Measurements from ENCODE around the gene INPP4A.

Gene INPP4A

GRCh38 chr2:98461498-98462049, 16.9 kb downstream of the INPP4A start:
- DNase-seq = no peak

DNA sequence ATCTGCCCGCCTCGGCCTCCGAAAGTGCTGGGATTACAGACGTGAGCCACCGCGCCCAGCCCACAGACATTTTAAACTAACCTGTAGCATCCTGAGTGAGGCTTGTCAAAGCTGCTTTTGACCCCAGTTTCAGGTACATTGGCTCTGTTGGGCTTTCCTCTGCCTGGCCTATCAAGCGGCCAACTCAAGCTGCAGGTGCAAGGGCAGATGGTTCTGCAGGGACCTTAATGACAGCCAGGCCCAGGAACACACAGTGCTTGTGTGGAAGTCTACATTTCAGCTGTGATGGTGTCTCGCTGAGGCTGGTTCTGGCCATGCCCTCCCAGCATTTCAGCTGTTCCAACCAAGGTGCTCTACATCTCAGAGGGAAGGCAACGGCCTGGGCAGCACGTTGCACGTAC, 18.4 kb downstream of the INPP4A start:
- DNase-seq = no peak

DNA sequence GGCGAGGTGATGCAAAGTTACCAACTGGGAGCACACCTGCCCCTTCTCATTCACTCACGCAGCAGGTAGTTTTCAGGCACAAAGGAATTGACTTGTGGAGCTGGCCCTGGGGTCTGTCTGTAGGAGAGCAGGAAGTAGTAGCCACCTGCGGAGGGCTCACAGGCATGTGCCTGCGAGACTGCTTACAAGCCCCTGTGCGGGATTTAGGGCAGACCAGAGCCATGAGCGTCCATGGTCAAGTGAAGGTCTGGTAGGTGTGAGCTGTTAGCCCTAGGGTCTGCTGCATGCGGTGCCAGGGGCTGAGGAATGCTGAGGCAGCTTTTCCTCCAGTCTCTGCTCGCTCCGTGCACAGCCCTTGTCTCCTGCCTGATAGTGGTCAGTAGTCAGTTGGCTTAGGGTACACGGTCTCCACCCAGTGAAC, 18.9 kb downstream of the INPP4A start:
- no peak for DNase-seq

GRCh38 chr2:98463988-98464771, 19.5 kb downstream of the INPP4A start:
- DNase-seq = peak in 2 of 3 donors; percentile 35 to 39

- peak; percentile 83 to 91 (median 88) for DNase-seq
Observed at GRCh38 chr2:98464772-98465310, 20.2 kb downstream of the INPP4A start.

- DNase-seq = no peak
Observed at GRCh38 chr2:98465456-98466226, 21.0 kb downstream of the INPP4A start.

DNA sequence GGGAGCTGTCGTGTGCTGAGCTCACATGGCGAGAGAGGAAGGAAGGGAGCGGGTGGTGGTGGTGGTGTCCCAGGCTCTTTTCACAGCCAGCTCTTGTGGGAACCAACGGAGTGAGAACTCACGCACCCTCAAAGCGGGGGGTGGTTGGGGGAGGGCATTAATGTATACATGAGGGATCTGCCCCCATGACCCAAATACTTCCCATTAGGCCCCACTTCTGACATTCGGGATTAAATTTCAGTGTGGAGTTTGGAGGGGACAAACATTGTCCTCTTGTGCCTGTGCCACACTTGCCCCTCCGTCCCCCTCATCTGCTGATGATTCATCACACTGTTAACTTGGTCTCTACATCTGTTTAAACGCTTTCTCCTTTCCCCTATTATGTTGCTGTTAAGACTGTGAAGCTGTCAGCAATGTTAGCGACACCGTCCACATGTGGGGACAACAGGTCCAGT, 22.5 kb downstream of the INPP4A start:
- no peak for DNase-seq

GRCh38 chr2:98467652-98468051, 23.0 kb downstream of the INPP4A start:
- no peak for DNase-seq

DNA sequence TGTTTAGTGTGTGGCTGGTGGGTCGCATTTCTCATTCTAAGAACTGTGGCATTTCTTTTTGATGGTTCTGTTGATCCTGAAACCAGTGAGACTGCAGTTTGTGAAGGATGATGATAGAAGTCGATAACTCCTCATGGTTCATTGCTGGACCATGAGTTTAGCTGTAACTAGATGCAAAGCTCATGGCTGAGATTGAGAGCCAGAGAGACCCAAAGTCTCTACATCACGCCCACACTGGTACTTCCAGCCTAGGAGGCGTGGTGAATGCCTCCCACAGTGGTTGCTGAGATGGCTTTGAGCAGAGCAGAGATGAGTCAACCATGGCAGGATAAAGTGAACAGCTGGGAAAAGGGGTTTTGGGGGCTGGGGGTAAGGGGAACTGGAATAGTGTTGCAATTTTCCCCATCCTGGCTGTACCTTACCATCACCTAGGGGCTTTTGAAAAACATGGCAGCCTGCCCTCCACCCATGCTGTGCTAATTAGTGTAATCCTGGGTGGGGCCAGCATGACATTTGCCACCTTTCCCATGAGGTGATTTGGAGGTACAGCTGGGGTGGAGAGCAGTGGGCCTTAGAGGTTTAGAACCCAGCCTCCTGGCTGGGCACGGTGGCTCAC, 24.1 kb downstream of the INPP4A start:
- DNase-seq = peak; percentile 80 to 90 (median 81)

- no peak for DNase-seq
Observed at GRCh38 chr2:98469862-98470544, 25.3 kb downstream of the INPP4A start.

- no peak for DNase-seq
Observed at GRCh38 chr2:98470851-98471255, 26.2 kb downstream of the INPP4A start.

DNA sequence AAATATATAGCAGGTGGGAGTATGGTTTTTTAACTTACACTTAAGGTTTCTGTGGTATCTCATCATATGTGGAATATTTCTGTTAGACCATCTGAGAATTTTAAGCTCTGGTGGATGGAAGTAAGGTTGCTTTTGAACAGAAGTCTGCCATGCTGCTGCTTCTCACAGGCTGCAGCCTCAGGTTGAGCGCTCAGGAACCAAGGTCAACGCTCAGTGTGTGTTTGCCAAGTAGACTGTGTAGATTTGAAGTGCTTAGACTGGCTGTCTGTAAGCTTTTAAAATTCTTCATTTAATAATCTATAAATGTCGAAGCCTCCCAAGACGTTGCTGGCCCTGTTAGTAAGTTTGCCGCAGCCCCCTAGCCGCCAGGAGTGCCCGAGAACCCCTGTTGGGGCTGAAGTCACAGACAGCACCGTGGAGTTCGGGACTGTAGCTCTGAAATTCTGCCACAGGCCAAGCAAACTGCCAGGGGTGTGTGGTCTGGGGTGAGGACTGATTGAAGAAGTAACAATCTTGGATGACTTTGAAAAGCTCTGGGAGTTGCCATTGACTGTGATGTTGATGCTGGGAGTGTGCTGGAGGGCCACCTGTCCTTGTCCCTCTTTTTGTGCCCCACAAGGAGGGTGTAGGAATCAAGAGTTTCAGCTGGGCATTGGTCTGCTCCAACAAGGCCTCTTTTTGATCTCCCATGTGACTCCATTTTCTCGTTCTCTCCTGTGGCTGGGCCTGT, 26.9 kb downstream of the INPP4A start:
- no peak for DNase-seq

DNA sequence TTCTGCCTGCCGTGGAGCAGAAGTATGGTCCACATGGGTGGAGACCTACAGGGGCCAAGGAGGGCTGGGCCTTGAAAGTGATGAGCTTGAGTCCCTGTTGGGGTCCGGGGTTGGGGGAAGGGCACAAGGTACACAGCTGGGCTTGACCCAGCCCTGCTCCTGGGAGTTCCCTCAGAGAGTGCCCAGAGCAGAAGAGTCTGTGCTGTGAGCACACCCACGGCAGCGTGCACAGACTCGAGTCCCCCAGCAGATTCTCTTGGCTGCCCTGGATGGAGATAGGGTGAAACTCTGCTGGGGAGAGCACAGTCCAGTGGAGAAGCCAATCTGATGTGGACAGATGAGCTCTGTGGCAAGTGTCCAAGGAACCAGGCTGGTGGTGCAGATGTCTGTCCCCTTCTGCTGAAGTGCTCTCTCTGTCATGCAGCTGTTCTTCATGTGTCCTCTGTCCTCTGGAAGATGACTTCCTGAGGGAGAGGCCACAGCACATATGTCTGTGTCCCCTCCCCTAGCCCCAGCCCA, 27.5 kb downstream of the INPP4A start:
- DNase-seq = no peak

- DNase-seq = no peak
Observed at GRCh38 chr2:98472961-98473746, 28.5 kb downstream of the INPP4A start.

DNA sequence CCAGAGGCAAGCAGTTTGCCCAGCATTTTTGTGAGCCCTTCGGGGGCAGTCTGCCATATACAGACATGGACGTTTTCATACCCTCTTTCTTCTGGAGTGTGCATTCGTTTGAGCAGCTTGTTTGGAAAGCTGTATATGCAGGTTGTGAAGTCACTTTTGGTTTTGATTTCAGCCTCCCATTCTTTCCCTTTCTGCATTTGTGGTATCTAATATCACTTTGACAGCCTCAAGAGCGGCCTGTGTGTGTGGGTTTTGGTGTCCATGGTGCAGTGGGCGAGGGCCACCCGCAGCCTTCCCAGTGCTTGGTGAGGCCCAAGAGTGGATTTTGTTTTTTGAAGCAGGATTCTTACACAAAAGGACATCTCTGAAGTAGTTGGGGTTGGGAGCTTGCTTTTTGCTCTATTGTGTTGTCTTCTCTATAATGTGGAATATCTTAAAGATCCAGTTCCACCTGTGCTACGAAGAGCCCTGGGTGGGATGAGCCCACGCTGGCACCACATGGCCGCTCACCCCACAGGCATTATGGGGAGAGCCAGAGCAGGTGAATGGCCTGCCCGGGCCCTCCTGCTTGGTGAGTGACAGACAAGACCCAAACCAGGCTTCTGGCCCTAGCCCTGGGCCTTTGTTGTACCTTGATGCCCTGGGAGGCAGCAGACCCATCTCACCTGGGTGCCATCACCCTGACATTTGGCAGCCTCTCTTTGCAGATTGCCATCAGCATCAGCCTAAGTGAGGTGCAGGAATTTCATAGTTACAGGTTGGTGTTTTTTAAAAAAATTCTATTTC, 29.5 kb downstream of the INPP4A start:
- no peak for DNase-seq

GRCh38 chr2:98474979-98475632, 30.4 kb downstream of the INPP4A start:
- DNase-seq = no peak

GRCh38 chr2:98476192-98476868, 31.7 kb downstream of the INPP4A start:
- no peak for DNase-seq

DNA sequence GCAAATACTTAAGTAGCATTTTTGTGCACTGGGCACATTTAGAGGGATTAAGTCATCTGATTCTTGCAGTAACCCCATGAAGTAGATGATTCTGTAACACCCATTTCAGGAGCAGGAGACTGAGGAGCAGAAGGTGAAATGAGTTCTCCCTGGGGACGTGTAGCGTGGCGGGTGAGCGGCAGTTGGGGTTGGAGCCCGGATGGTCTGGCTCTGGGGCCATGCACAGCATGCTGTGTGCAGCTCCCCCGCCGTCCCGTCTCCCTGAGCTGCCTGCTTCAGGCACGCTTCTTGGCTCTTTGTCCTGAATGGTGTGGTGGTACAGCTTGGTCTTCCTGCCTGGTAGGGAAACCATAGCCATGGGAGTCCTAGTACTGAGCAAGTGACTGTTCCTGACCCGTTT, 32.4 kb downstream of the INPP4A start:
- DNase-seq = no peak

DNA sequence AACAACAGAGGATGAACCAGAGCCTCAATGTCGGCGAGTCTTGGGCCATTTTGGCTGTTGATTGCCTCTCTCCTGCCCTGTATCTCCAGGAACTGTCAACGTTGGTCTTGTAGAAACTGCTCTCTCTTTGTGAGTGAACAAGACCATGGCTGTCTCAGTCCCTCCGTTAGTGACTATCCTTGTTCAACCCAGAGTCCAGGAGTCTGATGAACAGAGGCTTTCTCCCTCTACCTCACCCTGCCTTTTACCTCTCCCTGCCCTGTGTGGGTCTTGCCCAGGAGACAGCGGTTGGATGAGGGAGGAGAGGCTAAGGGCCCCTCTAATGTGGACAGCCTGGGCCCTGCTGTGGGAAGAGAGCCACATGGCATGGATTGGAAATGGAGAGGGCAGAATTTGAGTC, 32.8 kb downstream of the INPP4A start:
- DNase-seq = no peak
